ENCODE data around the gene CHD6.

DNA sequence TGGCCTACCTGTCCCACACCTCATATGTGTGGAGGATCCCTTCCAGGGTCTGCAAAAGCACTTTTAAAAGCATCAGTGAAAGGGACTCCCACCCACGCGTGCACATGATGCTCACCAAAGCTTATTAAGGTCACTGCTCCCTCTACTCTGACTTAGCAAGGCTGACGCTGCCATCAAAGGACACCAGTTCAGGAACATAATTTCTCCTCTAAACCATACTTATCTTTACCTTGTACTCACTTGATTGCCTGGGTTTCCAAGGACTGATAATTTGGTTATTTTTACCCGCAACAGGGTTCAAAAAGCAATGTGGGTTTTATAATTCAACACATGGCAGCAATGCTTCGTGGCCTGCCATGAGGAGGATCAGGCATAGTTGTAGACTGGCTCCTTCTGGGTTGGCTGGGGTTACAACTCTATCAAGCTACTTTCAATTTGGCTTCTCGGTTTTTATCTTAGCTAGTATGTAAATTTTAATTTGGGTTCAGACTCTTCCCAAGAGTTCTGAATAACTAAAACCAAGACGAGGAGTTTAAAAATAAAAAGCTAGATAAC, 199.4 kb downstream of the CHD6 start:
- TF ChIP-seq, protein P1, sequence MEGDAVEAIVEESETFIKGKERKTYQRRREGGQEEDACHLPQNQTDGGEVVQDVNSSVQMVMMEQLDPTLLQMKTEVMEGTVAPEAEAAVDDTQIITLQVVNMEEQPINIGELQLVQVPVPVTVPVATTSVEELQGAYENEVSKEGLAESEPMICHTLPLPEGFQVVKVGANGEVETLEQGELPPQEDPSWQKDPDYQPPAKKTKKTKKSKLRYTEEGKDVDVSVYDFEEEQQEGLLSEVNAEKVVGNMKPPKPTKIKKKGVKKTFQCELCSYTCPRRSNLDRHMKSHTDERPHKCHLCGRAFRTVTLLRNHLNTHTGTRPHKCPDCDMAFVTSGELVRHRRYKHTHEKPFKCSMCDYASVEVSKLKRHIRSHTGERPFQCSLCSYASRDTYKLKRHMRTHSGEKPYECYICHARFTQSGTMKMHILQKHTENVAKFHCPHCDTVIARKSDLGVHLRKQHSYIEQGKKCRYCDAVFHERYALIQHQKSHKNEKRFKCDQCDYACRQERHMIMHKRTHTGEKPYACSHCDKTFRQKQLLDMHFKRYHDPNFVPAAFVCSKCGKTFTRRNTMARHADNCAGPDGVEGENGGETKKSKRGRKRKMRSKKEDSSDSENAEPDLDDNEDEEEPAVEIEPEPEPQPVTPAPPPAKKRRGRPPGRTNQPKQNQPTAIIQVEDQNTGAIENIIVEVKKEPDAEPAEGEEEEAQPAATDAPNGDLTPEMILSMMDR (IDR thresholded peaks at IDR 0.05), result no peak
- TF ChIP-seq POLR2AphosphoS5 (IDR thresholded peaks at IDR 0.05), result no peak
- no peak for TF ChIP-seq POLR2A (IDR thresholded peaks at IDR 0.05)
- TF ChIP-seq EP300 (IDR thresholded peaks at IDR 0.05), result no peak

Measured in upper lobe of left lung (tissue), 4 donors.